Measurements from ENCODE around the gene RAD54L.
"Not testable (repeated sequence)": the region's sequence is repeated elsewhere in the genome, so short reads cannot be mapped to it uniquely, and the experiment has no call there.

RAD54L gene

GRCh38 chr1:46306159-46306530 lies 58.6 kb downstream of the RAD54L start:
- peaks cover 19% of the 10 kb centered on the region for H3K36me3 ChIP-seq (ENCODE audit: control insufficient read depth, insufficient read depth, low read length, severe bottlenecking)
- no peak overlapping the region for H3K9ac ChIP-seq (ENCODE audit: low read length)
- H3K27me3 ChIP-seq (replicated peaks; ENCODE audit: control insufficient read depth, insufficient read depth, low read length): no peaks in the 10 kb centered on the region
- no peak for DNase-seq (ENCODE audit: low read depth)
- no peaks in the 10 kb centered on the region for H3K9me3 ChIP-seq (ENCODE audit: control insufficient read depth, low read length)
- H3K4me1 ChIP-seq (ENCODE audit: control insufficient read depth, insufficient read depth, low read length): peaks cover 45% of the 10 kb centered on the region
- no peak overlapping the region for H3K4me3 ChIP-seq (ENCODE audit: low read length)

- Histone ChIP-seq H3K36me3 (ENCODE audit: control insufficient read depth, insufficient read depth, low read length, severe bottlenecking) (peaks cover 50% of the 10 kb centered on the region), H3K9me3 (ENCODE audit: control insufficient read depth, low read length) (no peaks in the 10 kb centered on the region), H3K4me1 (ENCODE audit: control insufficient read depth, insufficient read depth, low read length) (peaks cover 41% of the 10 kb centered on the region), H3K4me3 (ENCODE audit: low read length) (no peak overlapping the region), H3K27me3 (replicated peaks; ENCODE audit: control insufficient read depth, insufficient read depth, low read length) (no peaks in the 10 kb centered on the region), H3K9ac (ENCODE audit: low read length) (no peak overlapping the region)
- DNase-seq (ENCODE audit: low read depth): no peak
Measured at GRCh38 chr1:46309401-46310159, 62.0 kb downstream of the RAD54L start.

- no peak for DNase-seq (ENCODE audit: low read depth)
- Histone ChIP-seq H3K4me3 (ENCODE audit: low read length) (no peak overlapping the region), H3K9me3 (ENCODE audit: control insufficient read depth, low read length) (no peaks in the 10 kb centered on the region), H3K4me1 (ENCODE audit: control insufficient read depth, insufficient read depth, low read length) (peaks cover 37% of the 10 kb centered on the region), H3K27me3 (replicated peaks; ENCODE audit: control insufficient read depth, insufficient read depth, low read length) (no peaks in the 10 kb centered on the region), H3K36me3 (ENCODE audit: control insufficient read depth, insufficient read depth, low read length, severe bottlenecking) (peaks cover 55% of the 10 kb centered on the region), H3K9ac (ENCODE audit: low read length) (no peak overlapping the region)
Measured at GRCh38 chr1:46310321-46310720, 62.8 kb downstream of the RAD54L start.

GRCh38 chr1:46315669-46316403 lies 68.3 kb downstream of the RAD54L start:
- Histone ChIP-seq H3K9me3 (ENCODE audit: control insufficient read depth, low read length) (no peaks in the 10 kb centered on the region), H3K4me3 (ENCODE audit: low read length) (no peak overlapping the region), H3K9ac (ENCODE audit: low read length) (no peak overlapping the region), H3K27me3 (replicated peaks; ENCODE audit: control insufficient read depth, insufficient read depth, low read length) (no peaks in the 10 kb centered on the region), H3K36me3 (ENCODE audit: control insufficient read depth, insufficient read depth, low read length, severe bottlenecking) (peaks cover 54% of the 10 kb centered on the region), H3K4me1 (ENCODE audit: control insufficient read depth, insufficient read depth, low read length) (no peaks in the 10 kb centered on the region)
- DNase-seq (ENCODE audit: low read depth): peak; percentile 59

GRCh38 chr1:46317323-46317722 lies 69.8 kb downstream of the RAD54L start:
- no peak for DNase-seq (ENCODE audit: low read depth)
- Histone ChIP-seq H3K27me3 (replicated peaks; ENCODE audit: control insufficient read depth, insufficient read depth, low read length) (no peaks in the 10 kb centered on the region), H3K4me1 (ENCODE audit: control insufficient read depth, insufficient read depth, low read length) (no peaks in the 10 kb centered on the region), H3K9ac (ENCODE audit: low read length) (no peak overlapping the region), H3K4me3 (ENCODE audit: low read length) (no peak overlapping the region), H3K9me3 (ENCODE audit: control insufficient read depth, low read length) (no peaks in the 10 kb centered on the region), H3K36me3 (ENCODE audit: control insufficient read depth, insufficient read depth, low read length, severe bottlenecking) (peaks cover 43% of the 10 kb centered on the region)

- not testable (repeated sequence) for H3K9me3 ChIP-seq (ENCODE audit: control insufficient read depth, low read length); H3K9ac ChIP-seq (ENCODE audit: low read length); H3K4me3 ChIP-seq (ENCODE audit: low read length); H3K4me1 ChIP-seq (ENCODE audit: control insufficient read depth, insufficient read depth, low read length); H3K27me3 ChIP-seq (replicated peaks; ENCODE audit: control insufficient read depth, insufficient read depth, low read length); DNase-seq (ENCODE audit: low read depth)
- H3K36me3 ChIP-seq (ENCODE audit: control insufficient read depth, insufficient read depth, low read length, severe bottlenecking): peaks cover 26% of the 10 kb centered on the region
Measured at GRCh38 chr1:46319301-46319700, 71.7 kb downstream of the RAD54L start.

- H3K36me3 ChIP-seq (ENCODE audit: control insufficient read depth, insufficient read depth, low read length, severe bottlenecking): peaks cover 18% of the 10 kb centered on the region
- H3K9me3 ChIP-seq (ENCODE audit: control insufficient read depth, low read length); H3K27me3 ChIP-seq (replicated peaks; ENCODE audit: control insufficient read depth, insufficient read depth, low read length); H3K4me1 ChIP-seq (ENCODE audit: control insufficient read depth, insufficient read depth, low read length); H3K4me3 ChIP-seq (ENCODE audit: low read length); H3K9ac ChIP-seq (ENCODE audit: low read length); DNase-seq (ENCODE audit: low read depth): not testable (repeated sequence)
Measured at GRCh38 chr1:46319960-46320914, 72.7 kb downstream of the RAD54L start.

GRCh38 chr1:46322191-46322590 lies 74.6 kb downstream of the RAD54L start:
- H3K27me3 ChIP-seq (replicated peaks; ENCODE audit: control insufficient read depth, insufficient read depth, low read length); H3K4me3 ChIP-seq (ENCODE audit: low read length): not testable (repeated sequence)

GRCh38 chr1:46325285-46326076 lies 77.9 kb downstream of the RAD54L start:
- DNase-seq (ENCODE audit: low read depth); H3K4me1 ChIP-seq (ENCODE audit: control insufficient read depth, insufficient read depth, low read length); H3K9me3 ChIP-seq (ENCODE audit: control insufficient read depth, low read length); H3K27me3 ChIP-seq (replicated peaks; ENCODE audit: control insufficient read depth, insufficient read depth, low read length); H3K4me3 ChIP-seq (ENCODE audit: low read length); H3K9ac ChIP-seq (ENCODE audit: low read length); H3K36me3 ChIP-seq (ENCODE audit: control insufficient read depth, insufficient read depth, low read length, severe bottlenecking): not testable (repeated sequence)

More at GRCh38 chr1:46322191-46322590, 74.6 kb downstream of the RAD54L start:
- H3K9ac ChIP-seq (ENCODE audit: low read length); H3K36me3 ChIP-seq (ENCODE audit: control insufficient read depth, insufficient read depth, low read length, severe bottlenecking); H3K9me3 ChIP-seq (ENCODE audit: control insufficient read depth, low read length); DNase-seq (ENCODE audit: low read depth); H3K4me1 ChIP-seq (ENCODE audit: control insufficient read depth, insufficient read depth, low read length): not testable (repeated sequence)

Data from adipocyte (in vitro differentiated cells).